Natural killer cell (primary cell): ENCODE results near the gene EDIL3. TPM values are rescaled to one million over a fixed set of nuclear protein-coding genes. Genes with fewer than 3 reads are reported as not detected.
"Not testable (repeated sequence)": the region's sequence is repeated elsewhere in the genome, so short reads cannot be mapped to it uniquely, and the experiment has no call there.

Experiments
- ATAC-seq, 3 donors: fragments of 150-1000 bp in 2 of 3; fragments of 200-7000 bp in 1 of 3; cut with Tn5 transposase; 1 replicate in 1 of 3; 2 replicates in 2 of 3; pipeline ENCODE4 v1.10.0; 2021; ENCODE audit warnings: mild to moderate bottlenecking in 2 of 3, moderate library complexity in 2 of 3
- DNase-seq, 2 donors: peaks; one replicate each; pipeline versions ENCODE4 v3.0.0 to v3.0.0-alpha.2; 2013 to 2021; ENCODE audit warnings: mixed read lengths in 1 of 2
- H3K27ac ChIP-seq: one replicate; pipeline ENCODE4 v1.5.1; 2013; ENCODE audit warnings: mild to moderate bottlenecking, low read length
- H3K27me3 ChIP-seq: one replicate; pipeline ENCODE4 v1.6.1; 2013; ENCODE audit warnings: low read length; ENCODE audit not compliant: control insufficient read depth, insufficient read depth
- H3K36me3 ChIP-seq: one replicate; pipeline ENCODE4 v1.6.1; 2013; ENCODE audit warnings: low read length; ENCODE audit not compliant: control insufficient read depth, insufficient read depth
- H3K4me1 ChIP-seq: one replicate; pipeline ENCODE4 v1.6.1; 2013; ENCODE audit warnings: low read length; ENCODE audit not compliant: control insufficient read depth, insufficient read depth
- H3K4me3 ChIP-seq: one replicate; pipeline ENCODE4 v1.5.1; 2013; ENCODE audit warnings: low read length
- H3K9me3 ChIP-seq: one replicate; pipeline ENCODE4 v1.6.1; 2013; ENCODE audit warnings: low read length; ENCODE audit not compliant: control insufficient read depth, insufficient read depth
- H3K27ac Mint-ChIP-seq, 2 donors: one replicate each; pipeline ENCODE4 v1.8.0; 2022; ENCODE audit warnings: mild to moderate bottlenecking in 2 of 2, mixed read lengths in 2 of 2, moderate library complexity in 1 of 2
- H3K27me3 Mint-ChIP-seq, 2 donors: one replicate each; pipeline ENCODE4 v1.8.0; 2022; ENCODE audit warnings: low read depth in 2 of 2, mixed read lengths in 2 of 2
- H3K36me3 Mint-ChIP-seq: one replicate; pipeline ENCODE4 v1.8.0; 2022; ENCODE audit warnings: mixed read lengths
- H3K4me1 Mint-ChIP-seq, 2 donors: one replicate each; pipeline ENCODE4 v1.8.0; 2022; ENCODE audit warnings: mixed read lengths in 2 of 2
- H3K4me3 Mint-ChIP-seq: one replicate; pipeline ENCODE4 v1.8.0; 2022; ENCODE audit warnings: mild to moderate bottlenecking, moderate library complexity, mixed read lengths
- H3K9me3 Mint-ChIP-seq, 2 donors: one replicate each; pipeline ENCODE4 v1.8.0; 2022; ENCODE audit warnings: mixed read lengths in 2 of 2
- CTCF ChIP-seq: fragments of 200-600 bp; IDR thresholded peaks from one replicate; pipeline ENCODE4 v1.8.0; 2022; ENCODE audit warnings: antibody characterized with exemption
- WGBS: methylation state at CpG from one replicate; pipeline ENCODE4 v1.1.7; 2013; ENCODE audit warnings: missing lambda C conversion rate; ENCODE audit not compliant: insufficient coverage; 5-methylcytosine and 5-hydroxymethylcytosine counted together
- intact Hi-C: fragments of 100-400 bp; cut with micrococcal nuclease; formaldehyde crosslinking; loops from one replicate; pipeline ENCODE4 v1.14.2; 2022
- total RNA-seq, 4 donors: library from RNA; stranded (reverse); fragments of 120-200 nt in 1 of 4; gene quantifications; one replicate each; pipeline versions ENCODE4 v1.2.3 to v1.2.4, GENCODE V29; 2013 to 2022

EDIL3 gene
- total RNA-seq, 3 donors from 2014 or later (not counting 1 experiment from before 2014, with no cell fraction given): not detected

- no peaks in the 10 kb centered on the region for H3K9me3 ChIP-seq
- TF ChIP-seq CTCF: no peak
- no peaks in the 10 kb centered on the region for H3K4me1 ChIP-seq
- no peak overlapping the region for H3K4me3 ChIP-seq
- ATAC-seq (no peak), DNase-seq (no peak)
- no peaks in the 10 kb centered on the region for H3K36me3 Mint-ChIP-seq
- intact Hi-C loops: no loop called here
- H3K4me1 Mint-ChIP-seq: no peaks in the 10 kb centered on the region
- H3K27me3 Mint-ChIP-seq: no peaks in the 10 kb centered on the region
- H3K36me3 ChIP-seq: no peaks in the 10 kb centered on the region
- H3K9me3 Mint-ChIP-seq: peaks cover 3 to 8% of the 10 kb centered on the region in 2 donors
- H3K27ac ChIP-seq: no peak overlapping the region
- WGBS: 80% methylated on average over 4 of the region's 4 CpGs
- no peak overlapping the region for H3K27ac Mint-ChIP-seq
- H3K4me3 Mint-ChIP-seq: no peak overlapping the region
- H3K27me3 ChIP-seq: no peaks in the 10 kb centered on the region
Measured at GRCh38 chr5:84298628-84299027, 86.1 kb downstream of the EDIL3 start.

DNA sequence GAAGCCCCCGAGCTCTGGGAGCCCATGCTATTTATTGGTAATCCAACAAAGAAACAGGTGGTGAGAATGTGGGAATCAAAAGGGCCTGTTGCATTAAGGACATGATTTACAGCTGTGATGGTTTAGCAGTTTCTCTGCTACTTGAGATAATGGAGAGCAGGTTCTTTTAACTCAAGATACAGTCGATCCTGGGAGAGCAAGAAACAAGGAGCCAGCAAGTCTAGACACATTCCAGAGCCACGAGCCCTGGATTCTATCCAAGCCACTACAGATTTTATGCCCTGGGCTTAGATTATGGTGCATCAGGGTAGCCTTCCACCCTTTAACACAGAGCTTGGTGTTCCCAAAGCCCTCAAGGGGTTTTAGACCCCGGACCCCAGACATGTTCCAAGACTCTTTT, 87.0 kb downstream of the EDIL3 start:
- H3K4me1 Mint-ChIP-seq, H3K27me3 ChIP-seq, H3K9me3 Mint-ChIP-seq, H3K9me3 ChIP-seq, H3K36me3 ChIP-seq, H3K4me3 Mint-ChIP-seq, ATAC-seq, H3K4me3 ChIP-seq, H3K27ac ChIP-seq, intact Hi-C loops, H3K36me3 Mint-ChIP-seq, H3K27me3 Mint-ChIP-seq, H3K27ac Mint-ChIP-seq, H3K4me1 ChIP-seq, DNase-seq: not testable (repeated sequence)
- 59% methylated on average over 4 of the region's 4 CpGs for WGBS

DNA sequence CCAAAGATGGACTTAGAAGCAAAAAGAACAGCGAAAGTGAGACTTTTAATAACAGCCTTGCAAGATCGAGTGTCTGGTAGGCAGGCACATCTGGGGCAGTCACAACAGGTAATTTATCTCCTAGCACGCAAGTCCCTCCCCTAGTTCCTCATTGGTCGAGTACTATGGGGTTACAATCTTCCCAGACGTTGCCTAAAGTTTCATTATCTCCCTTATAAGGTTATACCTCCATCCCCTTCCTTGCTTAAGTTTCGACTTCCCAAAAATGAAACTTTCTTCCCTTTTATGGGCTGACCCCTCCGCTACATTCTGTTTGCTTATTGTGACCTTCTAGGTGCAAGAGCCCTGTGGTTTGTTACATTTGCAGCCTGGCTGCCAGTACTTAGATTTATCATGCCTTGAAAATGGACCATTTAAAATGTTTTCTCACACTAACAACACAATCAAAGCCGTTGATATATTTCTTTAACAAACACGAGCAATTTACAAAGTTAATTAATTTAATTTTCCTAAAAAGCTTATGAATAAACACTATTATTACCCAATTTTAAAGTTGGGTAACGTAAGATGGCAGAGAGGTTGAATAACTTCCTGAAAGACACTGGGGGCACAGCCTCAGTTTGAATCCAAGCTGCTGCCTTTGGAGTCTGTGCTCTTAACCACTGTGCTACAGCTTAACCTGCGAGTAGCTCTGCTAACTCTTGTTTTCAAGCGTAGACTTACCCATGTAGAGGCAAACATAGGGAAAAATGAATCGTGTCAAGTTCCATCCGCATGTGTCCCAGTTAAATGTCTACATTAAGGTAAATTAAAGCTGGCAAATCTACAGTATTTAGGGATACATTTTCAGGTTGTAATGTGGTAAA, 91.7 kb downstream of the EDIL3 start:
- no peak for ATAC-seq
- intact Hi-C loops: no loop called here
- H3K9me3 Mint-ChIP-seq: peaks cover 5 to 14% of the 10 kb centered on the region in 2 donors

More for the DNA sequence above, 91.7 kb downstream of the EDIL3 start:
- H3K27me3 ChIP-seq: no peaks in the 10 kb centered on the region
- no peak overlapping the region for H3K27ac ChIP-seq
- 88% methylated on average over 12 of the region's 14 CpGs for WGBS
- H3K27ac Mint-ChIP-seq: no peak overlapping the region
- H3K4me3 ChIP-seq: no peak overlapping the region
- no peak overlapping the region for H3K4me3 Mint-ChIP-seq
- no peak for DNase-seq
- no peaks in the 10 kb centered on the region for H3K36me3 Mint-ChIP-seq
- H3K27me3 Mint-ChIP-seq: no peaks in the 10 kb centered on the region
- H3K4me1 Mint-ChIP-seq: no peaks in the 10 kb centered on the region
- H3K9me3 ChIP-seq: no peaks in the 10 kb centered on the region
- H3K4me1 ChIP-seq: no peaks in the 10 kb centered on the region
- no peaks in the 10 kb centered on the region for H3K36me3 ChIP-seq
- TF ChIP-seq CTCF: no peak
